ENCODE results near the gene NLRC5.
A peak's percentile ranks its signal among the peaks of the same experiment; 100 is the strongest.

The NLRC5 gene

GRCh38 chr16:56950455-56950854, 38.9 kb upstream of the NLRC5 start:
- Mint-ChIP-seq H3K4me3 (no peak overlapping the region), H3K4me1 (ENCODE audit: low read depth) (peaks cover 18% of the 10 kb centered on the region), H3K27me3 (ENCODE audit: low read depth) (no peaks in the 10 kb centered on the region), H3K27ac (peak overlapping the region; percentile 7), H3K36me3 (ENCODE audit: low read depth) (peaks cover 10% of the 10 kb centered on the region), H3K9me3 (no peaks in the 10 kb centered on the region)
- DNase-seq (ENCODE audit: low spot score) = no peak

- Mint-ChIP-seq H3K9me3 (no peaks in the 10 kb centered on the region), H3K27me3 (ENCODE audit: low read depth) (no peaks in the 10 kb centered on the region), H3K4me1 (ENCODE audit: low read depth) (peaks cover 18% of the 10 kb centered on the region), H3K4me3 (no peak overlapping the region), H3K27ac (no peak overlapping the region), H3K36me3 (ENCODE audit: low read depth) (peaks cover 8% of the 10 kb centered on the region)
- DNase-seq (ENCODE audit: low spot score) = peak; percentile 46
These were observed 38.2 kb upstream of the NLRC5 start for GRCh38 chr16:56950881-56951771.

- Mint-ChIP-seq H3K27ac (no peak overlapping the region), H3K36me3 (ENCODE audit: low read depth) (peaks cover 2% of the 10 kb centered on the region), H3K9me3 (no peaks in the 10 kb centered on the region), H3K27me3 (ENCODE audit: low read depth) (no peaks in the 10 kb centered on the region), H3K4me1 (ENCODE audit: low read depth) (peaks cover 13% of the 10 kb centered on the region), H3K4me3 (no peak overlapping the region)
- no peak for DNase-seq (ENCODE audit: low spot score)
These were observed 36.4 kb upstream of the NLRC5 start for GRCh38 chr16:56953006-56953405.

GRCh38 chr16:56956076-56956475, 33.3 kb upstream of the NLRC5 start:
- H3K4me1 Mint-ChIP-seq (ENCODE audit: low read depth) = peaks cover 5% of the 10 kb centered on the region
- no peak overlapping the region for H3K27ac Mint-ChIP-seq
- H3K9me3 Mint-ChIP-seq = no peaks in the 10 kb centered on the region
- no peaks in the 10 kb centered on the region for H3K36me3 Mint-ChIP-seq (ENCODE audit: low read depth)
- H3K27me3 Mint-ChIP-seq (ENCODE audit: low read depth) = no peaks in the 10 kb centered on the region
- no peak overlapping the region for H3K4me3 Mint-ChIP-seq
- DNase-seq (ENCODE audit: low spot score) = no peak

GRCh38 chr16:56956756-56957155, 32.6 kb upstream of the NLRC5 start:
- Mint-ChIP-seq H3K4me3 (no peak overlapping the region), H3K27ac (no peak overlapping the region), H3K9me3 (no peaks in the 10 kb centered on the region), H3K36me3 (ENCODE audit: low read depth) (no peaks in the 10 kb centered on the region), H3K27me3 (ENCODE audit: low read depth) (no peaks in the 10 kb centered on the region), H3K4me1 (ENCODE audit: low read depth) (no peaks in the 10 kb centered on the region)
- no peak for DNase-seq (ENCODE audit: low spot score)

- peaks cover 13% of the 10 kb centered on the region for H3K4me1 Mint-ChIP-seq (ENCODE audit: low read depth)
These were observed 28.6 kb upstream of the NLRC5 start for GRCh38 chr16:56960681-56961281.

GRCh38 chr16:56961386-56961785, 28.0 kb upstream of the NLRC5 start:
- no peak overlapping the region for H3K27ac Mint-ChIP-seq
- no peaks in the 10 kb centered on the region for H3K9me3 Mint-ChIP-seq
- no peaks in the 10 kb centered on the region for H3K36me3 Mint-ChIP-seq (ENCODE audit: low read depth)
- DNase-seq (ENCODE audit: low spot score) = no peak
- H3K27me3 Mint-ChIP-seq (ENCODE audit: low read depth) = no peaks in the 10 kb centered on the region
- H3K4me1 Mint-ChIP-seq (ENCODE audit: low read depth) = peaks cover 16% of the 10 kb centered on the region
- no peak overlapping the region for H3K4me3 Mint-ChIP-seq

More at GRCh38 chr16:56960681-56961281, 28.6 kb upstream of the NLRC5 start:
- Mint-ChIP-seq H3K4me3 (no peak overlapping the region), H3K9me3 (no peaks in the 10 kb centered on the region), H3K27ac (no peak overlapping the region), H3K27me3 (ENCODE audit: low read depth) (no peaks in the 10 kb centered on the region), H3K36me3 (ENCODE audit: low read depth) (no peaks in the 10 kb centered on the region)
- DNase-seq (ENCODE audit: low spot score) = no peak

GRCh38 chr16:56961851-56962281, 27.5 kb upstream of the NLRC5 start, which contains the start of gene CETP:
Gene CETP (plus strand): TSS chr16:56961950. CDS start chr16:56961980, 30 bp downstream.
- no peaks in the 10 kb centered on the region for H3K27me3 Mint-ChIP-seq (ENCODE audit: low read depth)
- H3K9me3 Mint-ChIP-seq = no peaks in the 10 kb centered on the region
- H3K4me3 Mint-ChIP-seq = no peak within 1 kb of the TSS
- H3K27ac Mint-ChIP-seq = no peak within 1 kb of the TSS
- DNase-seq (ENCODE audit: low spot score) = no peak
- H3K36me3 Mint-ChIP-seq (ENCODE audit: low read depth) = no peaks in the 10 kb centered on the region
- H3K4me1 Mint-ChIP-seq (ENCODE audit: low read depth) = peaks cover 16% of the 10 kb centered on the region

GRCh38 chr16:56964243-56965148, 24.9 kb upstream of the NLRC5 start:
- Mint-ChIP-seq H3K4me1 (ENCODE audit: low read depth) (peaks cover 16% of the 10 kb centered on the region), H3K9me3 (no peaks in the 10 kb centered on the region), H3K36me3 (ENCODE audit: low read depth) (no peaks in the 10 kb centered on the region), H3K27ac (peak overlapping the region; percentile 73), H3K27me3 (ENCODE audit: low read depth) (no peaks in the 10 kb centered on the region), H3K4me3 (peak overlapping the region; percentile 12)
- DNase-seq (ENCODE audit: low spot score) = peak; percentile 91

- H3K4me3 Mint-ChIP-seq = no peak overlapping the region
- no peak for DNase-seq (ENCODE audit: low spot score)
- peak overlapping the region; percentile 64 for H3K27ac Mint-ChIP-seq
- no peaks in the 10 kb centered on the region for H3K27me3 Mint-ChIP-seq (ENCODE audit: low read depth)
- no peaks in the 10 kb centered on the region for H3K9me3 Mint-ChIP-seq
- no peaks in the 10 kb centered on the region for H3K36me3 Mint-ChIP-seq (ENCODE audit: low read depth)
- H3K4me1 Mint-ChIP-seq (ENCODE audit: low read depth) = peaks cover 16% of the 10 kb centered on the region
These were observed 23.9 kb upstream of the NLRC5 start for GRCh38 chr16:56965149-56966092.

- H3K27ac Mint-ChIP-seq = peak overlapping the region; percentile 64
- H3K27me3 Mint-ChIP-seq (ENCODE audit: low read depth) = no peaks in the 10 kb centered on the region
- H3K4me3 Mint-ChIP-seq = no peak overlapping the region
- no peaks in the 10 kb centered on the region for H3K36me3 Mint-ChIP-seq (ENCODE audit: low read depth)
- H3K9me3 Mint-ChIP-seq = no peaks in the 10 kb centered on the region
- H3K4me1 Mint-ChIP-seq (ENCODE audit: low read depth) = peaks cover 16% of the 10 kb centered on the region
- DNase-seq (ENCODE audit: low spot score) = no peak
These were observed 23.3 kb upstream of the NLRC5 start for GRCh38 chr16:56966093-56966475.

- Mint-ChIP-seq H3K9me3 (no peaks in the 10 kb centered on the region), H3K4me3 (no peak overlapping the region), H3K4me1 (ENCODE audit: low read depth) (peaks cover 16% of the 10 kb centered on the region), H3K36me3 (ENCODE audit: low read depth) (no peaks in the 10 kb centered on the region), H3K27me3 (ENCODE audit: low read depth) (no peaks in the 10 kb centered on the region), H3K27ac (no peak overlapping the region)
- DNase-seq (ENCODE audit: low spot score) = no peak
These were observed 21.6 kb upstream of the NLRC5 start for GRCh38 chr16:56967733-56968132.

GRCh38 chr16:56969769-56970168, 19.6 kb upstream of the NLRC5 start:
- Mint-ChIP-seq H3K9me3 (no peaks in the 10 kb centered on the region), H3K4me1 (ENCODE audit: low read depth) (peaks cover 20% of the 10 kb centered on the region), H3K4me3 (no peak overlapping the region), H3K27me3 (ENCODE audit: low read depth) (no peaks in the 10 kb centered on the region), H3K36me3 (ENCODE audit: low read depth) (no peaks in the 10 kb centered on the region), H3K27ac (no peak overlapping the region)
- no peak for DNase-seq (ENCODE audit: low spot score)

Measured in T-helper 2 cell treated with Interferon-gamma antibody and Interleukin-4, amounts not matched to agents 5 μg/mL and 100 μg/mL, for 36 hours (primary cell).